Mucosa of stomach (tissue), 1 donor: ENCODE results near the gene VAC14.
"Not testable (repeated sequence)": the region's sequence is repeated elsewhere in the genome, so short reads cannot be mapped to it uniquely, and the experiment has no call there.

Source experiments
- H3K27me3 ChIP-seq: one replicate; pipeline ENCODE4 v1.7.0; 2013; ENCODE audit warnings: mild to moderate bottlenecking, low read length; ENCODE audit not compliant: control insufficient read depth, insufficient read depth
- H3K36me3 ChIP-seq: one replicate; pipeline ENCODE4 v1.7.0; 2013; ENCODE audit warnings: low read length; ENCODE audit not compliant: control insufficient read depth, insufficient read depth
- H3K4me1 ChIP-seq: one replicate; pipeline ENCODE4 v1.7.0; 2013; ENCODE audit warnings: mild to moderate bottlenecking, low read length; ENCODE audit not compliant: control insufficient read depth, insufficient read depth
- H3K4me3 ChIP-seq: one replicate; pipeline ENCODE4 v1.7.0; 2013; ENCODE audit warnings: low read length
- H3K9ac ChIP-seq: one replicate; pipeline ENCODE4 v1.7.0; 2013; ENCODE audit warnings: mild to moderate bottlenecking, low read length, moderate library complexity
- H3K9me3 ChIP-seq: one replicate; pipeline ENCODE4 v1.7.0; 2013; ENCODE audit warnings: mild to moderate bottlenecking, low read length, moderate library complexity; ENCODE audit not compliant: control insufficient read depth
- donor health status: Pancreatic carcinoma.

VAC14 gene

DNA sequence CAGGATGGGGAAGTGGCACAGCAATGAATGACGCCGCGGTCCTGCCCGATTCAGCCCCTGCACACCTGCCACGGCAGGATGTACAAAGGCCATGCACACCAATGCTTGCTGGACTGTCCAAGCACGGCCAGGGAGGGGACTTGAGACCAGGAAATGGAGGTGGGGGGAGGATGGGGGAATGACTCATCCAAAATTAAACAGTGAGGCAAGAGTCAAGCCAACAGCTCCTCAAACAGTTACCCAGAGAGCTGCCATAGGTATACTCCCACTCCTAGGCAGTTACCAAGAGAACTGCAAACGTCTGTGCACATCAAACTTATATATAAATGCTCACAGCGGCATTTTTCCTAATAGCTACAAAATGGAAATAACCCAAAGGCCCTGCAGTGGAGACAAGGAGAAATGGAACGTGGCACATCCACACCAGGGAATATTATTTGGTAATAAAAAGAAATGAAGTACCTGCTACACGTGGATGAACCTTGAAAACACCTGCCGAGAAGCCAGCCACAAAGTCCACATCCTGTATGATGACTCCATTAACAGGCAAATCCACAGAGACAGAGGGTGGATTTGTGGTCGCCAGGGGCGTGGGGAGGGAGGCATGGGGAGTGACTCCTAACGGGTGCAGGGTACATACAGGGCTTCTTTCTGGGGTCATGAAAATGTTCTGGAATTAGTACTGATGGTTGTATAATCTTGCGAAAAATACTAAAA, 54.1 kb downstream of the VAC14 start:
- H3K9ac ChIP-seq: peak overlapping the region; percentile 24
- no peaks in the 10 kb centered on the region for H3K9me3 ChIP-seq
- H3K27me3 ChIP-seq: no peaks in the 10 kb centered on the region
- no peak overlapping the region for H3K4me3 ChIP-seq
- no peaks in the 10 kb centered on the region for H3K36me3 ChIP-seq
- peaks cover 66% of the 10 kb centered on the region for H3K4me1 ChIP-seq

DNA sequence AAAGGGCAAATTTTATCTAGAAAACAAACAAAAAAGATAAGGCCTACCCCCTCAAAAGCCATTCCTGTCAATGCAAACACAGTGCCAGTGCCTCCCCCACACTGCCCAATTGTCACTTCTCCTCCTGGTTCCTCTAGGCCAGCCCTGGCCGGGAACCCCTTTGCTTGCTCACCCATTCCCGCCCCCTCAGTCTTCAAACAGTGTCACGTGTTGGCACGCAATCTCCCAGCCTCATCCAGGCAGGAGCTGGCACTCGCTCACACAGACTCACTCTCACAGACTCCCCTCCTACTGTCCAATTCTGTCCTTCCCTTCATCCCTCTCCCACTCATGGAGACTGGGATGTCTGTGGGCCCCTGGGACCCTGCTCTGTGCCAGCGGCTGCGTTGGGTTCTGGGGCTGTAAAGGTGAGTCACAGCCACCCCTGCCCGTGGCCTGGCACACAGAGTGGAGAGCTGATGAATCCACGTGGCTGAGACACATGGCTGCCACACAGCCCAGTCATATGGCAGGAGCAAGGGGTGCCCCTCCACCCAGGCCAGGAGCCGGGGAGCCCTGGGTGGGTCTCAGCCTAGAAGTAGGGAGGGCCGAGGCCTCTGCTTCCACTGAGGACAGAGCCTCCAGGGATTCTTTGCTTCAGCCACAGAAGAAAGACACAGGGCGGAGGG, 54.8 kb downstream of the VAC14 start:
- H3K36me3 ChIP-seq: no peaks in the 10 kb centered on the region
- peak overlapping the region; percentile 24 for H3K9ac ChIP-seq
- H3K9me3 ChIP-seq: no peaks in the 10 kb centered on the region
- no peak overlapping the region for H3K4me3 ChIP-seq
- no peaks in the 10 kb centered on the region for H3K27me3 ChIP-seq
- peaks cover 59% of the 10 kb centered on the region for H3K4me1 ChIP-seq

DNA sequence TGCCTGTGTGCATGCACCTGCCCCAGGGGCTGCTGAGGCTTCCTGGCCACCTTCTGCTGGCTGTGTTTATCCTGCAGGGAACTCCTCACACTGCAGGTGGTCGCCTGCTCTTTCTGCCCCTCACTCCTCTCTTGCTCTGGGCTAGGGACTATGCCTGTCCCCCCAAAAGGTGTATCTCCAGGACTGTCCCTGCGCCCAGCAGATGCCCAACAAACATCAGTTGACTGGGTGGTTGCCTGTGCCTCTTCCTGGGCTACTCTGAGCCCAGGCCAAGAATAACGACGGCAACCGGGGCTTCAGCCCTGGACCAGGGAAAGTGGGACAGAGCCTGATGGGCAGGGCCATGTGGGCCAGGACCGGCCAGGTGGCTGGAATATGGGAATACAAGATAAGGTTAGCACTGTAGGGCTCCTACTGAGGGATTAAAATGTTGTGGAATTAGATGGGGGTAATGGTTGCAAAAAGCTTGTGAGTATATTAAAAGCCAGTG, 55.4 kb downstream of the VAC14 start:
- no peak overlapping the region for H3K4me3 ChIP-seq
- H3K9me3 ChIP-seq: no peaks in the 10 kb centered on the region
- no peaks in the 10 kb centered on the region for H3K36me3 ChIP-seq
- no peaks in the 10 kb centered on the region for H3K27me3 ChIP-seq
- peaks cover 53% of the 10 kb centered on the region for H3K4me1 ChIP-seq
- no peak overlapping the region for H3K9ac ChIP-seq

DNA sequence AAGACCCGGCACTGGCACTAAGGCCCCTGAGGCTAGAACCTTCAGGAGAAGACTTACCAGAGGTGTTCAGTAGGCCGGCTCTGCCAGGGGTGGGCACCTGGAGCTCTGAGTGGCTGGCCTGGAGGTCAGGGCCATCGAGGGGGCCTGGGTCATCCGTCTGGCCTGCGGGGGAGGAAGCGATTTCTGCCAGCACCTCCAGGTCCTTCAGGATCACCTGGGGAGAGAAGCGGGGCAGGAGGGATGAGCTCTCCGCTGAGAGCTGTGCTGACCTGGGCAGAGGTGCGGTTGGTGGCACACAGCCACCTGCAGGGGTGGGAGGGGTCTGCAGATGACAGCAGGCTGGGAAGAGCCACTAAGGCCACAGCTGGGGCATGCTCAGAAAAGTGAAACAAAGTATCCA, 56.6 kb downstream of the VAC14 start:
- H3K4me1 ChIP-seq: peaks cover 41% of the 10 kb centered on the region

GRCh38 chr16:70743791-70744190, 57.2 kb downstream of the VAC14 start:
- no peak overlapping the region for H3K9ac ChIP-seq
- no peaks in the 10 kb centered on the region for H3K9me3 ChIP-seq
- peaks cover 36% of the 10 kb centered on the region for H3K4me1 ChIP-seq
- H3K27me3 ChIP-seq: no peaks in the 10 kb centered on the region
- H3K4me3 ChIP-seq: no peak overlapping the region
- H3K36me3 ChIP-seq: no peaks in the 10 kb centered on the region

More for the DNA sequence above, 56.6 kb downstream of the VAC14 start:
- Histone ChIP-seq H3K36me3 (no peaks in the 10 kb centered on the region), H3K4me3 (no peak overlapping the region), H3K27me3 (no peaks in the 10 kb centered on the region), H3K9me3 (no peaks in the 10 kb centered on the region), H3K9ac (no peak overlapping the region)

- H3K27me3 ChIP-seq, H3K4me3 ChIP-seq, H3K36me3 ChIP-seq, H3K9me3 ChIP-seq, H3K9ac ChIP-seq: not testable (repeated sequence)
- peaks cover 31% of the 10 kb centered on the region for H3K4me1 ChIP-seq
Measured at GRCh38 chr16:70742967-70743366, 58.0 kb downstream of the VAC14 start.

- no peaks in the 10 kb centered on the region for H3K36me3 ChIP-seq
- H3K27me3 ChIP-seq: no peaks in the 10 kb centered on the region
- H3K4me3 ChIP-seq: no peak overlapping the region
- H3K9me3 ChIP-seq: no peaks in the 10 kb centered on the region
- H3K4me1 ChIP-seq: peaks cover 30% of the 10 kb centered on the region
- H3K9ac ChIP-seq: no peak overlapping the region
Measured at GRCh38 chr16:70741783-70742125, 59.2 kb downstream of the VAC14 start.

DNA sequence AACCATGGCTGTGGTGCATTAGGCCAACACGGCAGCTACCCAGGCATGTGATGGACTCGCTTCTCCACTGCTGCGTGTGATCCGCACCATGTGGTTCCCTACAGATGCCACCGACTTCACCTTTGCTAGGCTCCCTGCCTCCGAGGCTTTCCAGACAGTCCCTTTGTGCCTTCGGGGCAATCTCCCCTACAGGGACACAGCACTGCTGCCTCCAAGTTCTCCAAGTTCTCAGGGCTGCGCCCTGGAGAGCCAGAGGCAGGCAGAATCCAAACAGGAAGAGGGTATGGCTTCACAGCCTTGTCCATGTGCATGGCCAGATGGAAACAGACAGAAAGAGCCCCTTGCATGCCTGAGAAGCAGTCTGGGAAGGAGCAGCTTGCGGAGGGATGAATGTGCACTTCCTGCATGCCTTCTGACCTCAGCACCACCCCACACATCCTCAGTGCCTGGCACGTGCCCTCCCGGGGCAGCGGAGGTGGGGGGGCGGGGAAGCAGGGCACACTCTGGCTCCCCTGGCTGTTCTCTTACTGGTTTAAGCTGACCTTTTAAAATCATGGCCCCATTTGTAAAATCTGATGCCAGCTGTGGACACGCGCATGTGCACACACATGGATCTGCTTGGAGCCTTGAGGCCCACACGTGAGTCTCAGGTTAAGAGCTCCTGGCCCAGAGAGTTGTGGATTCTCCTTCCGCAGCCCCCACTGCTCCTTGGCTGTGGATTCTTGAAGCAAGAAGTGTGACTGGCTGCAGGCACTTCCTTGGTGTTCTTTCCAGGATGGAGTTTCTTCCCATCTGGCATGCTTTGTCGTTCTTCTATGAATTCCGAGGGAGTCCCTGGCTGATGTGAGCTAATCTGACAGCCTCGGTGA, 59.8 kb downstream of the VAC14 start:
- Histone ChIP-seq H3K9me3 (no peaks in the 10 kb centered on the region), H3K36me3 (no peaks in the 10 kb centered on the region), H3K27me3 (no peaks in the 10 kb centered on the region), H3K4me3 (no peak overlapping the region), H3K9ac (no peak overlapping the region), H3K4me1 (peaks cover 25% of the 10 kb centered on the region)

DNA sequence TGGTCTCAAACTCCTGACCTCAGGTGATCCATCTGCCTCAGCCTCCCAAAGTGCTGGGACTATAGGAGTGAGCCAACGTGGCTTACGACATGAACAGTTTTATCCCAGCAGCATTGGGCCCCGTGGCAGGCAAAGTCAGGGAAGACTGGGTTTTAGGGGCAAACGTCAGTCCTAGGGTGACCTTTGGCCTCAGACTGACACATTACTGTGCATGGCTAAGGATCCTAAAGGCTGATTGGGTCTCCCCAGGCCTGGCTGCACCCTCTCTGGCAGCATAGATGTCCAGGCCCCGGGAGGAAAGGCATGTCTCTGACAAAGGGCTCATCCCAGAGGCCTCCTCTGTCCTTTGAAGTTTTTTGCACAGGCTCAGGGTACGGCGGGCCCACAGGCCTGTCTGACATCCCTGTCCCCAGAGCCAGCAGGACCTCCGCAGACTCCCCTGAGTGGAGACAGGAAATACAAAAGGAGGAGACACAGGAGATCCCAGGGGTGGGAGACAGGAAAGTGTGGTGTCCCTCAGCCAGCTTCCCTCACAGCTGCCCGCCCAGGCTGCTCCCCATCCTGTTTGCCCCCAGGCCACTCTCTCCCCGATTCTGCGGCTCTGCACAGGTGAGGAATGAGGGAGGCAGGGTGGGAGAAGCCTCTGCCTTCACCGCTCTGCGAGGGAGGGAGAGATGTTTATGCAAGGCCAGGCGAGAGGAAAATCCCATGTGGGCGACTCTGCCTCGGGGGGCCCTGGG, 60.6 kb downstream of the VAC14 start:
- Histone ChIP-seq H3K9me3 (no peaks in the 10 kb centered on the region), H3K9ac (no peak overlapping the region), H3K27me3 (no peaks in the 10 kb centered on the region), H3K4me3 (no peak overlapping the region), H3K4me1 (peaks cover 22% of the 10 kb centered on the region), H3K36me3 (no peaks in the 10 kb centered on the region)

DNA sequence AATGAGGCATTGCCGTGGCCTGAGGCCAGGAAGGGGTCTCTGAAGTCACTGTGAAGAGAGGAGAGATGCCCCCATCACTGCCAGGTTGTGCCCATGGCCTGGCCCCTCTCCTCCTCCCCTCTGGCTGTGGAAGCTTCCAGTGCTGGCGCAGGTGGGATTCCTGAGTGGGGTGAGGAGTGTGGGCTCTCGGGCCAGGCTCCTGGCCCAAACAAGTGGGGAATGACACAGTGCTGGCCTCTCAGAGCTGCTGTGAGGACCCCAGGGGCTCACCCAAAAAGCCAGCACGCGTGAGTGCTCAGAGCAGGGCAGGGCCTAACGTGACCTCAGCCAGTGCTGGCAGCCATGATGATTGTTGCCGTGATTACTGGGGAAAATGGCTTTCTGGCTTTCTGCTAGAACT, 61.6 kb downstream of the VAC14 start:
- no peaks in the 10 kb centered on the region for H3K27me3 ChIP-seq
- no peaks in the 10 kb centered on the region for H3K36me3 ChIP-seq
- H3K4me1 ChIP-seq: peaks cover 20% of the 10 kb centered on the region
- H3K9me3 ChIP-seq: no peaks in the 10 kb centered on the region
- H3K4me3 ChIP-seq: no peak overlapping the region
- H3K9ac ChIP-seq: no peak overlapping the region

DNA sequence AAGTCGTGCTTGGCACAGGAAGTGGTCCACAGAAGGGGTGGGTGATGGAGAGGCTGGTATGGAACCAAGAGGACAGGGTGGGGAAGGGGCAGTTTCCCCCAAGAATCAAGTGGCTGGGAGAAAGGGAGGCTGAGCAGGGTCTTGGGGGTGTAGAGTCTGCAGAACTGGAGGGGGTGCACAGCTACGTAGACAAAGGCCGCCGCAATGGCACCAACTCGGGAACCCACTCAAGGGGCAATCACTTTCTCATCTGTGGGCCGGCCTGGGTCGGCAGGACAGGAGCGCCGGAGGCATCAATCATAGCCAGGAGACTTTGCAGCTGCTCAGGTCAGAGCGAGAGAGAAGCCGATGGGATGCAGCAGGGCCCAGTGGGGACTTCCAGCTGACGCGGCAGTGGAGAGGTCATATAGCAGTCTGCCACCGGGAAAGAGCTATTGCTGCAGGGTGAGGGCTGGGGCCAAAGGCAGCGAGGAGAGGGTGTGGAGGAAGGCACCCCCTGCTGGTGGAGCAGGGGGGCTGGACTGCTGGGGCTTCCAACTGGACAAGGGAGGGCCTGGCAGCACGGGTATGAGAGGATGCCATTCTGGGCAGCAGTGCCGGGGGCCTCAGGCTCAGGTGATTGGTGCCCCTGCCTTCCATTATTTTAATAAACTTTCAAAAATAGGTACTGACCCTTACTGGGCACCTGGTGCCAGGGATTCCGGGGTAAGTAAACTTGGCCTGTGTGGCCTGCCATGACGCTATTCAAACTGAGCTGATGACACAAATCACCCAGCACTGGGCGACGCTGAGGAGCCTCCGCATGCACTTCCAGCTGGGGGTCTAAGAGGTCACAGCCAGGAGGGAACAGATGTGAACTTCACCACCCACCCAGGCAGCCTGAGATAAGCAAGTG, 62.6 kb downstream of the VAC14 start:
- H3K4me1 ChIP-seq: peaks cover 20% of the 10 kb centered on the region
- H3K9me3 ChIP-seq: no peaks in the 10 kb centered on the region
- no peaks in the 10 kb centered on the region for H3K36me3 ChIP-seq
- no peak overlapping the region for H3K9ac ChIP-seq
- H3K4me3 ChIP-seq: no peak overlapping the region
- H3K27me3 ChIP-seq: no peaks in the 10 kb centered on the region
